MM.1S (cell line): Measurements from ENCODE around the gene SLC8A1.

ENCODE experiments used
- DNase-seq: peaks from one replicate; pipeline ENCODE4 v3.0.0-alpha.2; 2015
- H2AFZ ChIP-seq: fragments of 300-600 bp; sonication (generic); 2 replicates; pipeline ENCODE4 v1.6.0; 2016; ENCODE audit warnings: antibody characterized with exemption, low read length
- H3F3A ChIP-seq: fragments of 300-600 bp; sonication (generic); 2 replicates; pipeline ENCODE4 v1.6.1; 2016; ENCODE audit warnings: mild to moderate bottlenecking, antibody characterized with exemption, low read length, moderate library complexity, mixed read lengths; ENCODE audit not compliant: insufficient read depth
- H3K27ac ChIP-seq: fragments of 300-600 bp; sonication (generic); 2 replicates; pipeline ENCODE4 v1.5.1; 2016; ENCODE audit warnings: mild to moderate bottlenecking, low read length
- H3K27me3 ChIP-seq: fragments of 300-600 bp; sonication (generic); replicated peaks from 2 replicates; pipeline ENCODE4 v1.6.0; 2016; ENCODE audit warnings: low read length; ENCODE audit not compliant: insufficient read depth
- H3K36me3 ChIP-seq: fragments of 300-600 bp; sonication (generic); replicated peaks from 2 replicates; pipeline ENCODE4 v1.6.1; 2016; ENCODE audit warnings: mild to moderate bottlenecking, low read length, mixed read lengths; ENCODE audit not compliant: insufficient read depth
- H3K4me1 ChIP-seq: fragments of 300-600 bp; sonication (generic); 2 replicates; pipeline ENCODE4 v1.6.1; 2016; ENCODE audit warnings: low read length, mixed read lengths
- H3K4me2 ChIP-seq: fragments of 300-600 bp; sonication (generic); 2 replicates; pipeline ENCODE4 v1.6.0; 2016; ENCODE audit warnings: low read depth, low read length
- H3K4me3 ChIP-seq: fragments of 300-600 bp; sonication (generic); 2 replicates; pipeline ENCODE4 v1.5.1; 2016; ENCODE audit warnings: low read length, mixed read lengths
- H3K79me2 ChIP-seq: fragments of 300-600 bp; sonication (generic); 2 replicates; pipeline ENCODE4 v1.6.1; 2016; ENCODE audit warnings: mixed run types, low read length, mixed read lengths
- H3K9ac ChIP-seq: fragments of 300-600 bp; sonication (generic); 2 replicates; pipeline ENCODE4 v1.6.1; 2016; ENCODE audit warnings: low read length, mixed read lengths
- H3K9me2 ChIP-seq: fragments of 300-600 bp; sonication (generic); replicated peaks from 2 replicates; pipeline ENCODE4 v1.6.1; 2016; ENCODE audit warnings: mild to moderate bottlenecking, low read length, mixed read lengths; ENCODE audit not compliant: insufficient read depth
- H3K9me3 ChIP-seq: fragments of 300-600 bp; sonication (generic); replicated peaks from 2 replicates; pipeline ENCODE4 v1.6.1; 2016; ENCODE audit warnings: mild to moderate bottlenecking, low read length, mixed read lengths; ENCODE audit not compliant: insufficient read depth
- H4K20me1 ChIP-seq: fragments of 300-600 bp; sonication (generic); 2 replicates; pipeline ENCODE4 v1.6.1; 2016; ENCODE audit warnings: mild to moderate bottlenecking, low read length, moderate library complexity, mixed read lengths; ENCODE audit not compliant: insufficient read depth
- CTCF ChIP-seq: fragments of 300-600 bp; sonication (generic); IDR thresholded peaks from 2 replicates; pipeline ENCODE4 v1.5.1; 2016; ENCODE audit warnings: antibody characterized with exemption, low read length, mixed read lengths
- EZH2 ChIP-seq: fragments of 300-600 bp; sonication (generic); optimal IDR thresholded peaks from 2 replicates; pipeline ENCODE3; 2017; ENCODE audit warnings: low read depth, mild to moderate bottlenecking, antibody characterized with exemption, low read length, mixed read lengths
- EZH2phosphoT487 ChIP-seq: fragments of 300-600 bp; sonication (generic); IDR thresholded peaks from 2 replicates; pipeline ENCODE4 v1.6.1; 2018; ENCODE audit warnings: antibody characterized with exemption, low read length

The SLC8A1 gene

GRCh38 chr2:40287773-40288172, 164.1 kb downstream of the SLC8A1 start:
- Histone ChIP-seq H3K27me3 (no peaks in the 10 kb centered on the region), H3K27ac (no peak overlapping the region), H3K9me3 (no peaks in the 10 kb centered on the region), H3K4me2 (no peak overlapping the region), H3K79me2 (no peaks in the 10 kb centered on the region), H3K4me3 (no peak overlapping the region), H3K36me3 (no peaks in the 10 kb centered on the region), H3K9me2 (no peaks in the 10 kb centered on the region), H4K20me1 (no peaks in the 10 kb centered on the region), H3K9ac (no peak overlapping the region), H3K4me1 (peaks cover 14% of the 10 kb centered on the region), H3F3A (peaks cover 5% of the 10 kb centered on the region; the same call in 1 of the 2 replicates), H2AFZ (no peak overlapping the region)
- TF ChIP-seq EZH2phosphoT487 (no peak), EZH2 (no peak), CTCF (no peak)
- no peak for DNase-seq

GRCh38 chr2:40287195-40287594, 164.7 kb downstream of the SLC8A1 start:
- no peaks in the 10 kb centered on the region for H3K79me2 ChIP-seq
- H3F3A ChIP-seq, result peaks cover 5% of the 10 kb centered on the region; the same call in 1 of the 2 replicates
- H3K9ac ChIP-seq, result no peak overlapping the region
- no peaks in the 10 kb centered on the region for H3K27me3 ChIP-seq
- H3K36me3 ChIP-seq, result no peaks in the 10 kb centered on the region
- H3K4me2 ChIP-seq, result no peak overlapping the region
- no peaks in the 10 kb centered on the region for H4K20me1 ChIP-seq
- no peaks in the 10 kb centered on the region for H3K9me3 ChIP-seq
- H3K9me2 ChIP-seq, result no peaks in the 10 kb centered on the region
- no peak for DNase-seq
- no peak overlapping the region for H3K27ac ChIP-seq
- no peak overlapping the region for H3K4me3 ChIP-seq
- no peak overlapping the region for H2AFZ ChIP-seq
- TF ChIP-seq EZH2 (no peak), EZH2phosphoT487 (no peak), CTCF (no peak)
- H3K4me1 ChIP-seq, result peaks cover 18% of the 10 kb centered on the region

- H3F3A ChIP-seq, result peaks cover 8% of the 10 kb centered on the region
- H3K4me1 ChIP-seq, result peaks cover 23% of the 10 kb centered on the region
- TF ChIP-seq EZH2 (no peak), CTCF (no peak), EZH2phosphoT487 (no peak)
- H3K36me3 ChIP-seq, result no peaks in the 10 kb centered on the region
- H3K4me2 ChIP-seq, result no peak overlapping the region
- H3K9me3 ChIP-seq, result no peaks in the 10 kb centered on the region
- no peak overlapping the region for H3K9ac ChIP-seq
- no peak overlapping the region for H3K4me3 ChIP-seq
- no peak overlapping the region for H3K27ac ChIP-seq
- no peaks in the 10 kb centered on the region for H3K9me2 ChIP-seq
- no peak overlapping the region for H2AFZ ChIP-seq
- DNase-seq, result no peak
- H3K27me3 ChIP-seq, result no peaks in the 10 kb centered on the region
- no peaks in the 10 kb centered on the region for H4K20me1 ChIP-seq
- H3K79me2 ChIP-seq, result no peaks in the 10 kb centered on the region
Observed at GRCh38 chr2:40286721-40287120, 165.2 kb downstream of the SLC8A1 start.
